Activated B cell treated with CpG ODN at 0.5 μM for 24 hours (primary cell): Measurements from ENCODE around the gene LCNL1. TPM values are rescaled to one million over a fixed set of nuclear protein-coding genes. Genes with fewer than 3 reads are reported as not detected.

ENCODE experiments used
- ATAC-seq: fragments of 200-7000 bp; cut with Tn5 transposase; one replicate; pipeline ENCODE4 v1.10.0; 2021; ENCODE audit warnings: low read depth, mild to moderate bottlenecking, moderate library complexity
- CTCF ChIA-PET: fragments of 350-600 bp; sonication (Branson Sonifier 250); formaldehyde crosslinking; loops from one replicate; lab custom pipeline; 2021; ENCODE audit warnings: antibody characterized with exemption; lab: Charles Lee
- POLR2A ChIA-PET: fragments of 350-600 bp; sonication (Branson Sonifier 250); formaldehyde crosslinking; loops from one replicate; lab custom pipeline; 2021; ENCODE audit warnings: antibody characterized with exemption; lab: Charles Lee
- DNase-seq: peaks from one replicate; pipeline ENCODE4 v3.0.0; 2022
- H3K27ac Mint-ChIP-seq: one replicate; pipeline ENCODE4 v1.8.0; 2020; ENCODE audit warnings: mixed read lengths
- H3K27me3 Mint-ChIP-seq: one replicate; pipeline ENCODE4 v1.8.0; 2021; ENCODE audit warnings: mixed read lengths
- H3K36me3 Mint-ChIP-seq: one replicate; pipeline ENCODE4 v1.8.0; 2021; ENCODE audit warnings: low read depth, mixed read lengths
- H3K4me1 Mint-ChIP-seq: one replicate; pipeline ENCODE4 v1.8.0; 2021; ENCODE audit warnings: mixed read lengths
- H3K4me3 Mint-ChIP-seq: one replicate; pipeline ENCODE4 v1.8.0; 2020; ENCODE audit warnings: mild to moderate bottlenecking, mixed read lengths
- H3K9me3 Mint-ChIP-seq: one replicate; pipeline ENCODE4 v1.8.0; 2020; ENCODE audit warnings: mixed read lengths
- intact Hi-C: fragments of 100-400 bp; cut with micrococcal nuclease; formaldehyde crosslinking; loops from one replicate; pipeline ENCODE4 v1.15.1; 2024
- total RNA-seq: library from RNA; stranded (reverse); gene quantifications from 2 replicates; pipeline ENCODE4 v1.2.3, GENCODE V29; 2022
- TF ChIP-seq, protein P1 (sequence below): fragments of 200-600 bp; IDR thresholded peaks from one replicate; pipeline ENCODE4 v1.8.0; 2022; ENCODE audit warnings: antibody characterized with exemption, mild to moderate bottlenecking

Gene LCNL1
- total RNA-seq, 1 donor from 2014 or later: not detected

DNA sequence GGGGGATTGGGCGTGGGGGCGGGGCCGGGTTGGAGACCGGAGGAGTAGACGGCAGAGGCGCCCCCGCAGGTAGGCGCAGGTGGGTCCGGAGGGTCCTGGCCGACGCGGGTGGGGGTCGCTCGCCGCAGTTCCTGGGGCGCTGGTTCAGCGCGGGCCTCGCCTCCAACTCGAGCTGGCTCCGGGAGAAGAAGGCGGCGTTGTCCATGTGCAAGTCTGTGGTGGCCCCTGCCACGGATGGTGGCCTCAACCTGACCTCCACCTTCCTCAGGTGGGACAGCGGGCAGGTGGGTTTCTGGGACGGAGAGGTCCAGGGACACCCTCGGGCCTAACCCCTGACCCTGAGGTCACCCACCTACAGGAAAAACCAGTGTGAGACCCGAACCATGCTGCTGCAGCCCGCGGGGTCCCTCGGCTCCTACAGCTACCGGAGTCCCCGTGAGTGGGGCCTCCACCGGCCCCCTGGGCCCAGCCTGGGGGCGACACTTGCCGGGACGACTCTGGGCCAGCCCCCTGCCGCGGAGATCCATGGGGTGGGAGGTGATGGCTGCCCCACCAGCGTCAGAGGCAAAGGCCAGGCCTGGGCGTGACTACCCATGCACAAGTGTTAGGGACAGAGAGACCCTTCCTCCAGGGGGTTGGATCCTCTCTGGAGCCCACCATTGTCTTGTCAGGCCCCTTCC, 3.8 kb upstream of the LCNL1 start:
- CTCF ChIA-PET: no interaction called here
- ATAC-seq (no peak), DNase-seq (no peak)
- no peak overlapping the region for H3K27ac Mint-ChIP-seq
- peaks cover 33% of the 10 kb centered on the region for H3K27me3 Mint-ChIP-seq
- POLR2A ChIA-PET: interaction anchor here (0.7 to 0.9 kb wide), 2 partner anchors 14 to 67 kb away, joined by 4 to 10 read pairs; partner anchors contain the start of gene PAXX
- no peak overlapping the region for H3K4me3 Mint-ChIP-seq
- intact Hi-C loops: loop anchor here (1.0 kb wide), 1 partner anchor 13 kb away; the partner anchor contains the start of gene PAXX
- no peaks in the 10 kb centered on the region for H3K36me3 Mint-ChIP-seq
- H3K4me1 Mint-ChIP-seq: peaks cover 2% of the 10 kb centered on the region
- H3K9me3 Mint-ChIP-seq: no peaks in the 10 kb centered on the region
- TF ChIP-seq, protein P1, sequence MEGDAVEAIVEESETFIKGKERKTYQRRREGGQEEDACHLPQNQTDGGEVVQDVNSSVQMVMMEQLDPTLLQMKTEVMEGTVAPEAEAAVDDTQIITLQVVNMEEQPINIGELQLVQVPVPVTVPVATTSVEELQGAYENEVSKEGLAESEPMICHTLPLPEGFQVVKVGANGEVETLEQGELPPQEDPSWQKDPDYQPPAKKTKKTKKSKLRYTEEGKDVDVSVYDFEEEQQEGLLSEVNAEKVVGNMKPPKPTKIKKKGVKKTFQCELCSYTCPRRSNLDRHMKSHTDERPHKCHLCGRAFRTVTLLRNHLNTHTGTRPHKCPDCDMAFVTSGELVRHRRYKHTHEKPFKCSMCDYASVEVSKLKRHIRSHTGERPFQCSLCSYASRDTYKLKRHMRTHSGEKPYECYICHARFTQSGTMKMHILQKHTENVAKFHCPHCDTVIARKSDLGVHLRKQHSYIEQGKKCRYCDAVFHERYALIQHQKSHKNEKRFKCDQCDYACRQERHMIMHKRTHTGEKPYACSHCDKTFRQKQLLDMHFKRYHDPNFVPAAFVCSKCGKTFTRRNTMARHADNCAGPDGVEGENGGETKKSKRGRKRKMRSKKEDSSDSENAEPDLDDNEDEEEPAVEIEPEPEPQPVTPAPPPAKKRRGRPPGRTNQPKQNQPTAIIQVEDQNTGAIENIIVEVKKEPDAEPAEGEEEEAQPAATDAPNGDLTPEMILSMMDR: no peak

DNA sequence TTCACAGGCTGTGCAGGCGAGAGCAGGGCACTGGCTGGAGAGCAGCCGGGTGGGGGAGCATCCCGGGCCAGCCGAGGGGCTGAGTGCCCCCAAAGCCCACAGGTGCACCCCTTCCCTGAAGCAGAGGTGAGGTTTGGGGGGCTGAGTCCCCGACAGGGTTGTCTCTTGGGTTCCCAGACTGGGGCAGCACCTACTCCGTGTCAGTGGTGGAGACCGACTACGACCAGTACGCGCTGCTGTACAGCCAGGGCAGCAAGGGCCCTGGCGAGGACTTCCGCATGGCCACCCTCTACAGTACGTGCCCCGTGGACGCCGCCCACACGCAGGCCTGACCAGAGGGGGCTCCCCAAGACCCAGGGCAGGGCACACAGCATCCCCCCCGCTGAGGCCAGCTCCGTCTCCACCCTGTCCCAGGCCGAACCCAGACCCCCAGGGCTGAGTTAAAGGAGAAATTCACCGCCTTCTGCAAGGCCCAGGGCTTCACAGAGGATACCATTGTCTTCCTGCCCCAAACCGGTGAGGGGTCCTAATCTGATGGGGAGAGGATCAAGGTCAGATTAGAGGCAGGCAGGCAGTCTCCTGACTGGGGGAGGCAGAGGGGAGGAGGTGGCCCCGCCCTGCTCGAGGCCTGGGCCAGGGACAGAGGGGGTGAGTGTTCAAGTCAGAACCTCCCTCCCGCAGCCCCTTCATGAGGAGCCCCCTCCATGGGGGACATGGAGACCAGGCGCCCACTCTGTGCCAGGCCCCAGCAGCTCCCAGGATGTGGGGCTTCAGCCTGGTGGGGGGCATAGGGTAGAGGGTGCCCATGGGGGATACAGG, 2.8 kb upstream of the LCNL1 start:
- ChIA-PET CTCF (no interaction called here), POLR2A (interaction anchor here (0.7 kb wide), 1 partner anchor 180 kb away, joined by 3 read pairs; no protein-coding TSS in a partner anchor)
- ATAC-seq (no peak), DNase-seq (no peak)
- Mint-ChIP-seq H3K27me3 (peaks cover 36% of the 10 kb centered on the region), H3K4me1 (peaks cover 2% of the 10 kb centered on the region), H3K36me3 (no peaks in the 10 kb centered on the region), H3K9me3 (no peaks in the 10 kb centered on the region), H3K4me3 (no peak overlapping the region), H3K27ac (no peak overlapping the region)
- intact Hi-C loops: no loop called here
- TF ChIP-seq, protein P1: no peak

DNA sequence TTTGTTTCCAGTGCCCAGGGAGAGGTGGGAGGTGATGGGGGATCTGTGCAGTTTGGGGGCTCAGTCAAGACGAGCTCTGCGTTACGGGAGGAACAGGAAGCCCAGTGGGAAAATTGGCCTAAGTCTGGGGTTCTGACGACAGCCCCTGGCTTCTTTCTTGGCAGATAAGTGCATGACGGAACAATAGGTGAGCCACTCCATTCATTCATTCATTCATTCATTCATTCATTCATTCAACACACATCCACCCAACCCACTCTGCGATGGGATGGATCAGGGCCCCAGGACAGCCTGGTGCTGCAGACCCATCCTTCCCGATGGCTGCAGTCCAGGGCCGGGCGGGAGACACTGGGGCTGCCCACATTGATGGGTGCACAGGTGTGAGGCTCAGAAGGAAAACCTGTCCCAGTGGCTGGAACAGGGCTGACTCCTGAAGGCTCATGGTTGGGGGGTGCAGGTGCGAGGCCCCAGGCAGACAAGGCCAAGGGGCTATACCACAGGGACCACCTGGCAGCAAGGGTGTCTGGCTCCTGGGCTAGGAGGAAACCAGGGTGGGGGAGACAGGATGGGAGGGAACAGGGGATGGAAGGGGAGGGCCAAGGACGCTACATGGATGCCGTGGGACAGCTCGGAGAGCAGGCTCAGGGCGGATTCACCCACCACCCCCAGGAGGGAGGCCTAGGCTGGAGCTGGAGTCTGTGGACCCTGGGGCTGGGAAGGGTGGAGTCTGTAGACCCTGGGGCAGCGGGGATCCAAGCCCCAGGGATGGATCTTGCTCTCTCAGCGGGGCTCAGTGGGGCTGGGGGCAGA, 1.9 kb upstream of the LCNL1 start:
- POLR2A ChIA-PET: interaction anchor here (0.7 kb wide), 1 partner anchor 181 kb away, joined by 3 read pairs; no protein-coding TSS in a partner anchor
- Mint-ChIP-seq H3K9me3 (no peaks in the 10 kb centered on the region), H3K27me3 (peaks cover 33% of the 10 kb centered on the region), H3K27ac (no peak overlapping the region), H3K36me3 (no peaks in the 10 kb centered on the region), H3K4me1 (peaks cover 2% of the 10 kb centered on the region), H3K4me3 (no peak overlapping the region)
- CTCF ChIA-PET: no interaction called here
- no peak for DNase-seq
- ATAC-seq: no peak
- TF ChIP-seq, protein P1: no peak
- intact Hi-C loops: no loop called here

DNA sequence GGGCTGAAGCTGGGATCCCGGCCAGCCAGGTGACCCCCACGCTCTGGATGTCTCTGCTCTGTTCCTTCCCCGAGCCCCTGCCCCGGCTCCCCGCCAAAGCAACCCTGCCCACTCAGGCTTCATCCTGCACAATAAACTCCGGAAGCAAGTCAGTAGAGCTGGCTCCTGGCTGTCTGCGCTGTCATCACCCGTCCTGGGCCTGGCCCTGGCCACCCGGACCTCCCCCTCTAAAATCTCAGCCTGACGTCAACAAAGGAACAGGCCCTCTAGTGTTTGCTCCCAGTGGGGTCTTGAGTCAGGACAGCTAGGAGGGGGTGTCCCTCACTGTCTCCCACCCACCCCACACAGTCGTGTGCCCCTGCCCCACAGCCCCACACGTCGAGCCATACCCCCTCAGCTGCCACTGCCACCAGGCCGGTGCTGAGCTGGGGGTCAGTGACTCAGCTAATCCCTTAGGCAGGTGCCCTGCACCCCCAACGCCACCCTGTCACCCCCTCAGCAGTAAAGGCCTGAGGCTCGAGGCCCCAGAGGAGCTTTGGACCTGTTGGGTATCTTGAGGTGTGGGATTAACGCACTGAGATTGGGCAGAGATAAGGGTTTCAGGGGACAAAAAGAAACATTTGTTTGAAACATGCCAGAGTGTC, 1.1 kb upstream of the LCNL1 start:
- TF ChIP-seq, protein P1: no peak
- H3K9me3 Mint-ChIP-seq: no peaks in the 10 kb centered on the region
- peaks cover 33% of the 10 kb centered on the region for H3K27me3 Mint-ChIP-seq
- ATAC-seq: no peak
- H3K4me3 Mint-ChIP-seq: no peak overlapping the region
- intact Hi-C loops: no loop called here
- H3K36me3 Mint-ChIP-seq: no peaks in the 10 kb centered on the region
- POLR2A ChIA-PET: interaction anchor here (0.5 kb wide), 1 partner anchor 33 kb away, joined by 3 read pairs; no protein-coding TSS in a partner anchor
- CTCF ChIA-PET: no interaction called here
- H3K27ac Mint-ChIP-seq: no peak overlapping the region
- DNase-seq: no peak
- H3K4me1 Mint-ChIP-seq: peaks cover 2% of the 10 kb centered on the region
